HG03095 (cell line): ENCODE results near the gene VIM.

Source experiments
- ATAC-seq: cut with Tn5 transposase; IDR thresholded peaks from one replicate; pipeline ENCODE4 v1.9.1; 2021; ENCODE audit warnings: moderate library complexity; ENCODE audit not compliant: unreplicated experiment

Gene VIM

GRCh38 chr10:17228091-17229015, at the start of gene VIM:
Gene VIM (plus strand): TSS chr10:17228241. CDS start chr10:17229423, 1,182 bp downstream.
- peak; percentile 34 for ATAC-seq

DNA sequence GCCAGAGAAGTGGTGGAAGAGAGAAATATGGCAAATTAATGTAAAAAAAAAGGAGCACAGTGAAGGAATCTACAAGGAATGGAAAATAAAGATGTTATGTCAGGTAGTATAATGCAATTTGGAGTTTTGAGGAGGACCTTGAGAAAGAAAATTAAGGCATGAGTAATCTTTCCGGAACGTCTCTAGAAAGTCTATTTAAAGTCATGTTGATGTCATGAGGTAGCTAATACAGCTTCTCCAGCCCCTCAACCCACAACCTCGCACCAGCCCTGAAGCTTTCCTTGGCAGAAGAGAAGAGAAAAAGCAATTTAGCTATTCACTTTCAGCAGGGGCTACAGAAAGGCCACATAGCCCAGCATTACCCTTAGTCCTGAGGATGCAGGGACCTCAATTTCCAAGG, 49.0 kb upstream of the VIM start:
- ATAC-seq, result no peak

DNA sequence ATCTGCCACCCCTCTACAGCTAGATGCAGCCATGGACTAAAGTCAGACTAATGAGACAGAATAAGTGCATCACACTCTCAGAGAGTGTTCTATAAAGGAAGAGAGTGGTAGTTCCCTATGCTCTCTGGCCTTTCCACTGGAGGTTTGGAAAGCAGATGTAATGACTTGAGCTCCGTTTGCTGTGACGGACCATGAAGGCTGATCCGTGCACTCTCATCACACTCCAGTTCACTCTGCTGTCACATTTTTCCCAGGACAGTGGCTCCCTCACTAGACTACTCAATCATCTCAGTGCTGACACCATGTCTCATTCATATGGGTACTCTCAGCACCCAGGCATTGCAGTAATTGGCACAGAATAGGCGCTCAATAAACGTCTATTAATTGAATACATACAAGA, 46.9 kb upstream of the VIM start:
- ATAC-seq, result no peak

DNA sequence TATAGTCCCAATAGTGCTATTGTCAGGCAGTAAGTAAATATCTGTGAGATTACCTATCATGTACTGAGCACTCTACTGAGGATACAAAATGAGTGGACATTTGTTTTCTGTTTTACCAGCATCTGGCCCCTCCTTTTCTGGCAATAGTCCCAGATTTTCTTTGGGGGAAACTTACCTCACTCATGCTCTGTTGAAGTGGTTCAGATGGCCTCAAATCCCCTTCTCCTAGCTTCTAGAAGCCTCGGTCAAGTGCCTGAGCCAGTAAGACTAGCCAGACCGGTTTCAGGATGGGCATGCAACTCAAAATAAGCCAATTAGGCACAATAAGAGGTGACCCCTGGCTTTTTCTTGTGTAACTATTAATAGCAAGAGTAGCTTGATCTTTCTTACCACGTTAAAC, 46.3 kb upstream of the VIM start:
- no peak for ATAC-seq

DNA sequence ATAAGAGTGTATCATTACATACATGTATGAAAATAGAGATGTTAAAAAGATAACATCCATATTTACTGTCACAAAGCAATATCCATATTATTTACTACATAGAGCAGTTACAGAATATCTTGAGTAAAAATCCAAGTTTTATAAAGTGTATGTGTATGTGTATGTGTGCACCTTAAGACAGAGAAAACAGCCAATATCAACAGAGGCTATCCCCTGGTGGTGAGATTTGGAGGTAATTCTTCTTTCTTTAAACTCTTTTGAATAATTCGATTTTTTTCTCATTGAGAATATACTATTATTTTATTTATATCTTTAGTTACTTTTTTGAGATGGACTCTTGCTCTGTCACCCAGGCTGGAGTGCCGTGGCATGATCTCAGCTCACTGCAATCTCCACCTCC, 44.9 kb upstream of the VIM start:
- ATAC-seq, result no peak

DNA sequence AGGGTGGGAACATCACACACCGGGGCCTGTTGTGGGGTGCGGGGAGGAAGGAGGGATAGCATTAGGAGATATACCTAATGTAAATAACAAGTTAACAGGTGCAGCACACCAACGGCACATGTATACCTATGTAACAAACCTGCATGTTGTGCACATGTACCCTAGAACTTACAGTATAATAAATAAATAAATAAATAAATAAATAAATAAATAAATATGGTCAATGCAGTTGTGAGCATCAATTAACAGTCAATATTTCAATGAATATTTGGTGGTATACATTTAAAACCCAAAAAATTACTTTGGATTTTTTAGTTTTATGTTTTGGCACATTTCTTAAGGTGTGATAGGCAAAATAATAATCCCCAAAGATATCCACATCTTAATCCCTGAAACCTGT, 42.2 kb upstream of the VIM start:
- ATAC-seq, result no peak

- ATAC-seq, result no peak
Observed at GRCh38 chr10:17188644-17189172, 39.3 kb upstream of the VIM start.

DNA sequence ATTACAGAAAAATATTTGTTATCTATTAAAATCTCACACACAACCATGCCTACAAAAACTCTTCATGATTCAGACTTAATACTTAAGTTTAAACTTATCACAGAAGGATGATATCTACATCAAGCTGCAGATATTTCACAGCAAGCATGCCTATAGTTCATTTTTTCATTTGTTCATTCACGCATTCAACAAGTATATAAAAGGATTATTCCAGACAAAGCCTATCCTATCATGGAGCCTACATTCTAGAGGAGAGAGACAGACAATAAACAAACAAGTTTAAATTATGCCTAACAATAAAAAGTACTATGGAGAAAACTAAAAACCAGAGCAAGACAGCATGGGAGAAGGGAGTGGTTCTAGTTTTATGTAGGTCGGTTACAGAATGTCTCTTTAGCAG, 37.4 kb upstream of the VIM start:
- no peak for ATAC-seq

GRCh38 chr10:17195083-17195482, 33.0 kb upstream of the VIM start:
- no peak for ATAC-seq

DNA sequence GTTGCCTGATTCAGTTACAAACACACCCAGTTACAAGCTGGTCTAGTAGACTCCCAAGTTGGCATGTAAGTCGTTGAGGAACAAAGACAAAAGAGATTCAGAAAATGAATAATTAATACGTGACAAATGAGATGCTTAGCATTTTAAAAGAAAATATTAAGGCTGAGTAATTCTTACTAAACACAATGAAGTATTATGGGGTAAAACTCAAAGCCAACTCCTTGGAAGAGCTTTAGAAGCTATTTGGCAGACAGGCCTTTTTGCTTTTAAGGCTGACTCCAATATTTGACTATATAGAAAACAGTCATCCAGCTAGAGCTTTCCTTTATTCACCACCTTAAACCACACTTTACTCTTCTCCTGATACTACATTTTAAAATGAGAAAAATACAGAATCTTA, 32.0 kb upstream of the VIM start:
- ATAC-seq, result no peak

DNA sequence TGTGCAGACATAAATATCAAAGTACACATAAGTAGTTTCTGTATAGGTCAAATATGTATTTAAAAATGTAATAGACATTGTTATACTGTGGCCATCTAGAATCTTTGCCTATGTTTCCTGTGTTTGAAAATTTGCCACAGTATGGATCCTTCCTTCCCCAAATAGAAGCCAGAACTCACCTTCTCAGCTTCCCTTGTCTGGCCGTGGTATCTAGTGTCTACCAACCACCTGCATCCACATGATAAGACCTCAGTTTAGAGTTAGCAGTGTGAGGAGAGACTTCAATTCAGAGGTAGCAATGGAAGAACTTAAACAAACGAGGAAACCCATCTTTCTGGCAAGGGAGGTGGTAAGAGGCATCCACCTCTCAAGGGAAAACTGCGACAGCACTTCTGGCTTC, 31.5 kb upstream of the VIM start:
- ATAC-seq, result no peak

DNA sequence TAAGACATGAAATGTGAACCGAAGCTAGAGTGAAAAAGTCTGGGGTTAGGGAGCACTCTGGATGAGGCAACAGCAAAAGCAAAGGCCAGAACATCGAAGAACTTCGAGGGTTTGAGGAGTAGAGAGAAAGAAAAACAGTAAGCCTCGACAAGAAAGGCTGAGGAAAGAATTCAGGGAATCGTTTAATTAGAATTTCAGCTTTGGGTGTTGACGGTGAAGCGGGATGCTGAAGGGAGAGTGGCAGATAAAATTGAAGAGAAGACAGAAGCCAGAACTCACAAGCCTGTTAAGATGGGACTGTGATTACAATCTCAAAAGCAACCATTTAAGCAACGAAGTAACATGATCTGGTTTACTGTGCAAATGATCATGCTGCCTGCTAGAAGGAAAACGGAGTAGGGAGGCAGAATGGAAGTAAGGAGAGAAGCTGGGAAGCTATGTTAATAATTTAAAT, 28.7 kb upstream of the VIM start:
- ATAC-seq, result no peak

GRCh38 chr10:17200001-17200911, 27.8 kb upstream of the VIM start:
- ATAC-seq, result no peak

DNA sequence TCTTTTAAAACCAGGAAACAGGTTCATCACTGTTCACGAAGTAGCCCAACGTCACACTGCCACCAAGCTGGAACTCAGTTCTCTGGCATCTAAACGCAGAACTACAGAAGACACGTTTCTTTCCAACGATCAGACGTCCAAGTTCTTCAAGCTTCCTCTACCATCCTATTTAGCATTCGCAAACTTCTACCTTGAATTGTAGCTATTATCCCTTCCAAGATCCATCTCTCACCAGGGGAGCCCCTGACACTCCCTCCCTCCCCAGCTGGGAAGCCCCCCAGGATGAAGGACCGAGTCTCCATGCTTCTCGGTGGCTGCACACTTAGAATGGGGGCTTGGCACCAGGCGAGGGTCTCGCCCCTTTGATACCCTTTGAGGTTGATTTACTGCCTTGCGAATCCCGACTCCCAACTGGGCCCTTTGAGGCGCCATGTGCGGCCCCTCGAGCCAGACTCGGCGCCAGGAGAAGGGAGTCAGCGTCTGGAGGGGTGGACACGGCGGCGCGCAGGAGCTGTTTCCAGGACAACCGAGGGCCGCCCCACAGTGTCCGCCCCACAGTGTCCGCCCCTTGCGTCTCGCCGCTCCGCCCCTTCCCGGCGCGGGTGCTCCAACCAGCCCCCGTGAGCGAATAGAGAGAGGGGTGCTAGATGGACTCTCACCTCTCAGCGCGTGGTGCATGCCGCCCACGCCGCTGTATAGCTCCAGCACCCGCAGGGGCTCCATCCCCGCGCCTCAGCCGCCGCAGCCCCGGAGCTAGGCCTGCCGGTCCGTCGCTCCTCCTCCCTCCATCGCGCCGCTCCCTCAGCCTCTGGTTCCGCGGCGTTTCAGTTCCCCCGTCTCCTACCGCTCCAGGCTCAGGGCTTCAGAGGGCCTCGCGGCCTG, 26.9 kb upstream of the VIM start, which contains the start of gene TRDMT1:
TRDMT1 (minus strand) TSS at position 761 of the 882 bp plus-strand sequence; CDS start at position 723, 38 bp downstream.
- peak; percentile 94 for ATAC-seq

DNA sequence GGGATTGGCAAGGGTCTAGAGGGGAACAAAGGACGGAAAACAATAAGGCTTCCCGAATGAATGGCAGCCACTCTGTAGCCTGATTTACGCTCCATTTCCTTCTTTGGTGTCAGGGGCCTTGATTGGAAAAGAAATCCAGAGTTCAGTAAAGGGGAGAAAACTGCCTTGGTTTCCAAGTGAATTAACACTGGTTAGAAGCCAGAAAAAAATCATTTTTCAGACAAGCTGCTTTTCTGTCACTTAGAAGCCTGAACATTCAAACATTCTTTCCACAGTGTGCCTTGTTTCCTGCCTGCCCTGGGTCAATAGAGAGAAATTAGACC, 26.3 kb upstream of the VIM start:
- no peak for ATAC-seq

- ATAC-seq, result no peak
Observed at GRCh38 chr10:17202506-17202905, 25.5 kb upstream of the VIM start.

- ATAC-seq, result no peak
Observed at GRCh38 chr10:17202999-17203398, 25.0 kb upstream of the VIM start.

DNA sequence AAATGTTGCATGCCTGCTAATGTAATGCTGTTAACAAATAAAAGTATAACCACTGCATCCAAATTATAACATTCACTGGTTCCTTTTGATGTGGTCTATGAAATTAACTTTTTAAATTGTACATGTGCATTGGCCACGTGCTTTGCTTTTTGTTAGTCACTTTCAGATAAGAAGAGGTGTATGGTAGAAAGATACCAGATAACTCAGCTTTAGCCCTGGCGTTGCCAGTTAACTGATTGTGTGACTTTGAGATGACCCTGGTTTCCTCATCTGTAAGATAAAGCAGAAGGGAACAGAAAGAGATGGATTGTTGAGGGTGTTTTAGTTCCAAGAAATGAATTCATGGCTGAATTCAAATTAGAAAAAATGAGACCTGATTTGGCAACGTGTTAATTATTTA, 24.6 kb upstream of the VIM start:
- no peak for ATAC-seq

DNA sequence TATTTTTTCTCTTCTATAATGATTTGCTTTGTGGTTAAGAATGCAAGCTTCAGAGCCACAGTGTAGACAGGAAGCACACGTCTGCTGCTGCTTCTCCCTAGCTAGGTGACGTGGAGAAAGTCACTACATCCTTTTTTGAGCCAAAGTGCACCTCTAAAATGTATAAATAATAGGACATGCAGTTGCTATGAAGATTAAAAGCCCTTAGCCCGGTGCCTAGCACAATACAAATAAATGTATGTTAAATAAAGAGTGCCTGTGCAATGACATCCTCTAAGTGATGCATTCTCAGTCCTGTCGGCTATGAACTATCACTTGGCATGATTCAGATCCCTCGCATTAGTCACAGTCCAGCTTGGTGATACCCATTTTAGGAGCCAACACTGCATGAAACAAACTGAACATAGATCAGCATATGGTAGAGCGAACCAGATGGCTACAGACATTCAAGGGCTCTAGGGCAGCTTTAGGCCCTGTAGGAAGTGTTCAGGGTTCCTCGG, 21.8 kb upstream of the VIM start:
- peak; percentile 44 for ATAC-seq

- no peak for ATAC-seq
Observed at GRCh38 chr10:17208476-17208875, 19.6 kb upstream of the VIM start.
